NCI-H2029 (cell line): ENCODE measurements around the gene PTPN20.
"Not testable (repeated sequence)": the region's sequence is repeated elsewhere in the genome, so short reads cannot be mapped to it uniquely, and the experiment has no call there.

Experiments used
- DNase-seq: peaks from one replicate; lab custom pipeline; 2025; lab: John Stamatoyannopoulos, UW

Gene PTPN20

GRCh38 chr10:46911144-46911876, at the start of gene PTPN20:
TSS of gene PTPN20 (plus strand) at chr10:46911428. CDS start at chr10:46932500, 21,072 bp downstream.
- DNase-seq = not testable (repeated sequence)

GRCh38 chr10:46869716-46870115, 41.5 kb upstream of the PTPN20 start:
- DNase-seq = not testable (repeated sequence)

- DNase-seq = not testable (repeated sequence)
These were observed 39.6 kb upstream of the PTPN20 start for GRCh38 chr10:46871583-46871982.

GRCh38 chr10:46875304-46875703, 35.9 kb upstream of the PTPN20 start:
- not testable (repeated sequence) for DNase-seq

GRCh38 chr10:46876773-46877172, 34.5 kb upstream of the PTPN20 start:
- DNase-seq = not testable (repeated sequence)

- not testable (repeated sequence) for DNase-seq
These were observed 32.5 kb upstream of the PTPN20 start for GRCh38 chr10:46878761-46879160.

GRCh38 chr10:46890813-46891611, 20.2 kb upstream of the PTPN20 start:
- not testable (repeated sequence) for DNase-seq

GRCh38 chr10:46896762-46897692, 14.2 kb upstream of the PTPN20 start:
- not testable (repeated sequence) for DNase-seq

- not testable (repeated sequence) for DNase-seq
These were observed 10.0 kb upstream of the PTPN20 start for GRCh38 chr10:46901247-46901646.

GRCh38 chr10:46903874-46904273, 7.4 kb upstream of the PTPN20 start:
- DNase-seq = not testable (repeated sequence)

- DNase-seq = not testable (repeated sequence)
These were observed 4.9 kb upstream of the PTPN20 start for GRCh38 chr10:46906359-46906758.

- DNase-seq = not testable (repeated sequence)
These were observed 3.8 kb upstream of the PTPN20 start for GRCh38 chr10:46907185-46908117.

GRCh38 chr10:46922498-46922897, 11.3 kb downstream of the PTPN20 start:
- not testable (repeated sequence) for DNase-seq

- not testable (repeated sequence) for DNase-seq
These were observed 13.9 kb downstream of the PTPN20 start for GRCh38 chr10:46925156-46925555.

GRCh38 chr10:46925853-46926252, 14.6 kb downstream of the PTPN20 start:
- DNase-seq = not testable (repeated sequence)

- DNase-seq = not testable (repeated sequence)
These were observed 17.6 kb downstream of the PTPN20 start for GRCh38 chr10:46928810-46929209.

- not testable (repeated sequence) for DNase-seq
These were observed 21.2 kb downstream of the PTPN20 start for GRCh38 chr10:46932383-46932782.

- DNase-seq = not testable (repeated sequence)
These were observed 29.9 kb downstream of the PTPN20 start for GRCh38 chr10:46941091-46941490.

GRCh38 chr10:46948687-46949518, 37.7 kb downstream of the PTPN20 start:
- not testable (repeated sequence) for DNase-seq

GRCh38 chr10:46952540-46952939, 41.3 kb downstream of the PTPN20 start:
- DNase-seq = not testable (repeated sequence)
